Epithelial cell of proximal tubule (primary cell): ENCODE data around the gene ZFPM1. TPM values are rescaled to one million over a fixed set of nuclear protein-coding genes. Genes with fewer than 3 reads are reported as not detected.

Source experiments
- DNase-seq: peaks from one replicate; pipeline ENCODE4 v3.0.0-alpha.2; 2011; ENCODE audit warnings: low read depth
- H3K4me3 ChIP-seq: 2 replicates; pipeline ENCODE4 v1.5.1; 2011; ENCODE audit warnings: low read depth, mild to moderate bottlenecking, low read length
- CTCF ChIP-seq: conservative IDR thresholded peaks from 2 replicates; pipeline ENCODE4 v1.5.1; 2012; ENCODE audit warnings: low read depth, mild to moderate bottlenecking, low read length
- total RNA-seq: library from RNA; depleted of rRNA; stranded (reverse); fragments of >200 nt; gene quantifications from 2 replicates; pipeline ENCODE4 v1.2.3, GENCODE V29; 2015

Gene ZFPM1
- total RNA-seq, 1 donor from 2014 or later, result 5.7 TPM

GRCh38 chr16:88577166-88577565, 124.1 kb downstream of the ZFPM1 start:
- TF ChIP-seq CTCF, result no peak
- H3K4me3 ChIP-seq, result no peak overlapping the region
- no peak for DNase-seq

GRCh38 chr16:88578446-88579313, 125.6 kb downstream of the ZFPM1 start:
- DNase-seq, result no peak
- H3K4me3 ChIP-seq, result no peak overlapping the region
- no peak for TF ChIP-seq CTCF

- no peak for TF ChIP-seq CTCF
- no peak for DNase-seq
- no peak overlapping the region for H3K4me3 ChIP-seq
Observed at GRCh38 chr16:88580371-88580770, 127.3 kb downstream of the ZFPM1 start.

DNA sequence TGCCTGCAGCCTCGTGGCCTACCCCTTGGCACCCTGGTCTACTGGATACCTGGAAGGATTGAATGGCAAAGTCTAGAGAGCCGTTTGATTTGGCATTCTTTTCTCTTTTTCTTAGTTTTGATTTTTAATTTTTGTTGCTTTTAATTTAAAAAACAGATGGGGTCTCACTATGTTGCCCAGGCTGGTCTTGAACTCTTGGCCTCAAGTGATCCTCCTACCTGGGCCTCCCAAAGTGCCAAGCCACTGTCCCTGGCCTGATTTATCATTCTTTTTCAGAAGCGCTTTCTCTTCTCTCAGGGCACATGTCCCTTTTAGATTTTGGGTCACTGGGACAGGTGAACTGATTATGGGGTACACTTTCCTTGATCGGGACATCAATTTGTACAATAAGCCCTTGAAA, 128.0 kb downstream of the ZFPM1 start:
- TF ChIP-seq CTCF, result no peak
- no peak for DNase-seq
- no peak overlapping the region for H3K4me3 ChIP-seq

DNA sequence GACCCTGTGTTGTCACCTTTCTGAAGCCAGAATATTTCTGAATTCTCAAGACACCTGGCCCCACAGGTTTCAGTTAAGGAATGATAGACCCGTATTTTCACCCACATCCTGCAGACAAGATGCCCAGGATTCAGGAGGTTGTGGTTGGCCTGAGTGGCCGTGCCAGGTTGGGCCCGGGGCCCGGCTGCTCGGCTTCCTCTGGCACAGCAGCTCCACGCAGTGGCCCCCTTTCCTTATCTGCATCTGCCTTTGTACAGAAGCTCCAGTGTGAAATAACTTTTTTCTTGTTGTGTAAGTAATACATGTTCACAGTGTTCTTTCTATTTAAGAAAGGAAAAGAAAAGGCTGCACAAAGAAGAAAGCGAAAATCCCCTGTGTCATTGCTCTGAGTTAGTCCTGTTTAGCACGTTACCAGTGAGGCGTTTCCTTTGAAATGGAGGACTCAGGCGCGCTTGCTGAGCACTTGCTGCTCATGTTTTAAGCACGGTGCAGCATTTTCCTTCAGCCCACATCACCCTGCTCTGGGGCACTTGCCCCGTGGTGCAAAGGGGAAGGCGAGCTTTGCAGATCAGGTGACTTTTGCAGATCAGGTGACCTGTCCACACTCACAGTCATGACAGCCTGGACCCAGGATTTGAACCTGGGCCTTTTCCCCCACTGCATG, 130.0 kb downstream of the ZFPM1 start:
- no peak overlapping the region for H3K4me3 ChIP-seq
- no peak for DNase-seq
- TF ChIP-seq CTCF, result no peak

GRCh38 chr16:88584676-88585075, 131.6 kb downstream of the ZFPM1 start:
- no peak for DNase-seq
- H3K4me3 ChIP-seq, result no peak overlapping the region
- TF ChIP-seq CTCF, result no peak
